ENCODE data around the gene ELL3.
"Not testable (repeated sequence)": the region's sequence is repeated elsewhere in the genome, so short reads cannot be mapped to it uniquely, and the experiment has no call there.

ELL3 gene, protein sequence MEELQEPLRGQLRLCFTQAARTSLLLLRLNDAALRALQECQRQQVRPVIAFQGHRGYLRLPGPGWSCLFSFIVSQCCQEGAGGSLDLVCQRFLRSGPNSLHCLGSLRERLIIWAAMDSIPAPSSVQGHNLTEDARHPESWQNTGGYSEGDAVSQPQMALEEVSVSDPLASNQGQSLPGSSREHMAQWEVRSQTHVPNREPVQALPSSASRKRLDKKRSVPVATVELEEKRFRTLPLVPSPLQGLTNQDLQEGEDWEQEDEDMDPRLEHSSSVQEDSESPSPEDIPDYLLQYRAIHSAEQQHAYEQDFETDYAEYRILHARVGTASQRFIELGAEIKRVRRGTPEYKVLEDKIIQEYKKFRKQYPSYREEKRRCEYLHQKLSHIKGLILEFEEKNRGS

DNA sequence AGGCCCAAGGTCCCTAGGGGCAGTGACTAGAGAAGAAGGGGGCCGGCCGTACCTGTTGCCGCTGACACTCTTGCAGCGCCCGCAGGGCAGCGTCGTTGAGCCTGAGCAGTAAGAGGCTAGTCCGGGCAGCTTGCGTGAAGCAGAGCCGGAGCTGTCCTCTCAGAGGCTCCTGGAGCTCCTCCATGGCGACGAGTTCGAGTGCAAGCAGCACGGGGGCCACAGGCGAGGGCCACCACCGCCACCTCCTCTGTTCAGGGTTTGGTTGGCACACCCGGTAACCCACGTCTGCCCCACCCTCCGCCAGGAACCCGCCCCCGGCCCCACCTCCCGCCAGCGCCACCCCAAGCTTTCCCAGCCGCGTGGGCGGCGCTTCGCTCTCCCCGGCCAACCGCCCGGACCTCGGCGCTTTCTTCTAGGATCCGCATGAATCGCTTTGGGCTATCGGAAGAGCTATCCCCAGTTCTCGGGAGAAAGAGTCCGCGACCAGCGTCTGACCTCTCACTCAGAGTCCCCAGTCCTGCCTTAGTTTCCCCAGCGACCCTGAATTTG is at the start of gene ELL3:
TSS of gene ELL3 (minus strand) at position 249 of the 549 bp plus-strand sequence. CDS start at position 184, 65 bp downstream.
- Histone ChIP-seq H3K36me3 (ENCODE audit: insufficient read depth, low read length) (peaks cover 11% of the 10 kb centered on the region), H3K4me1 (ENCODE audit: insufficient read depth, low read length) (peaks cover 2% of the 10 kb centered on the region; the same call in 1 of the 2 replicates), H3K9ac (ENCODE audit: low read depth, low read length) (peak within 1 kb of the TSS; percentile 73), H3K9me3 (ENCODE audit: control insufficient read depth, insufficient read depth, low read length) (no peaks in the 10 kb centered on the region)

GRCh38 chr15:43826029-43826507 is 49.3 kb upstream of the ELL3 start:
- no peaks in the 10 kb centered on the region; the same call in 1 of the 2 replicates for H3K36me3 ChIP-seq (ENCODE audit: insufficient read depth, low read length)
- no peaks in the 10 kb centered on the region for H3K4me1 ChIP-seq (ENCODE audit: insufficient read depth, low read length)
- no peaks in the 10 kb centered on the region for H3K9me3 ChIP-seq (ENCODE audit: control insufficient read depth, insufficient read depth, low read length)
- H3K9ac ChIP-seq (ENCODE audit: low read depth, low read length) = peak overlapping the region; percentile 49; the same call in 1 of the 2 replicates

- H3K36me3 ChIP-seq (ENCODE audit: insufficient read depth, low read length); H3K9me3 ChIP-seq (ENCODE audit: control insufficient read depth, insufficient read depth, low read length); H3K9ac ChIP-seq (ENCODE audit: low read depth, low read length); H3K4me1 ChIP-seq (ENCODE audit: insufficient read depth, low read length): not testable (repeated sequence)
These were observed 48.5 kb upstream of the ELL3 start for GRCh38 chr15:43825305-43825704.

GRCh38 chr15:43824302-43825246 is 47.8 kb upstream of the ELL3 start, which contains the start of gene MFAP1:
Gene MFAP1 (minus strand): TSS chr15:43824690. CDS start chr15:43824569, 121 bp downstream.
- Histone ChIP-seq H3K9me3 (ENCODE audit: control insufficient read depth, insufficient read depth, low read length) (no peaks in the 10 kb centered on the region), H3K4me1 (ENCODE audit: insufficient read depth, low read length) (no peaks in the 10 kb centered on the region), H3K36me3 (ENCODE audit: insufficient read depth, low read length) (no peaks in the 10 kb centered on the region; the same call in 1 of the 2 replicates)

DNA sequence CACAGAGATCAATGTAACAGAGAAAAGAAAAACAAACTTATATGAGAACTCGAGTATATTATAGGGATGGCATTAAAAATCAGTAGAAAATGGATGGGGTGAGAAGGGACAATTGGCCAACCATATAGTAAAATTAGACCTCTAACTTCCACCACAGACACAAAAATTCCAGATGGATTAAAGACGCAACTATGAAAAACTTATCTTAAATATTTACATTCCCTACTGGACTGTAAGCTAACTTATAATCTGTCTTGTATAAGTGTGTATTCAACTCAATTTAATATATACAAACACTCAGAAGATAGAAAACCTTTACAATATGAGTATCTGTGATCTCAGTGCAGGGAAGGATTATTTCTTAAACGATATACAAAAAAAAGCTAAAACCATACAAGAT is 44.7 kb upstream of the ELL3 start:
- H3K4me1 ChIP-seq (ENCODE audit: insufficient read depth, low read length) = no peaks in the 10 kb centered on the region
- H3K9me3 ChIP-seq (ENCODE audit: control insufficient read depth, insufficient read depth, low read length) = no peaks in the 10 kb centered on the region
- no peaks in the 10 kb centered on the region; the same call in 1 of the 2 replicates for H3K36me3 ChIP-seq (ENCODE audit: insufficient read depth, low read length)
- H3K9ac ChIP-seq (ENCODE audit: low read depth, low read length) = no peak overlapping the region

More at GRCh38 chr15:43824302-43825246, 47.8 kb upstream of the ELL3 start, which contains the start of gene MFAP1:
- H3K9ac ChIP-seq (ENCODE audit: low read depth, low read length) = peak within 1 kb of the TSS; percentile 92

- not testable (repeated sequence) for H3K4me1 ChIP-seq (ENCODE audit: insufficient read depth, low read length); H3K9ac ChIP-seq (ENCODE audit: low read depth, low read length); H3K9me3 ChIP-seq (ENCODE audit: control insufficient read depth, insufficient read depth, low read length)
- peaks cover 13% of the 10 kb centered on the region for H3K36me3 ChIP-seq (ENCODE audit: insufficient read depth, low read length)
These were observed 38.3 kb upstream of the ELL3 start for GRCh38 chr15:43815064-43815463.

GRCh38 chr15:43808960-43809678 is 32.4 kb upstream of the ELL3 start:
- Histone ChIP-seq H3K9me3 (ENCODE audit: control insufficient read depth, insufficient read depth, low read length) (no peaks in the 10 kb centered on the region), H3K9ac (ENCODE audit: low read depth, low read length) (no peak overlapping the region), H3K4me1 (ENCODE audit: insufficient read depth, low read length) (no peaks in the 10 kb centered on the region), H3K36me3 (ENCODE audit: insufficient read depth, low read length) (peaks cover 44% of the 10 kb centered on the region)

GRCh38 chr15:43808435-43808950 is 31.7 kb upstream of the ELL3 start:
- H3K36me3 ChIP-seq (ENCODE audit: insufficient read depth, low read length) = peaks cover 41% of the 10 kb centered on the region
- H3K9ac ChIP-seq (ENCODE audit: low read depth, low read length) = no peak overlapping the region
- no peaks in the 10 kb centered on the region for H3K9me3 ChIP-seq (ENCODE audit: control insufficient read depth, insufficient read depth, low read length)
- no peaks in the 10 kb centered on the region for H3K4me1 ChIP-seq (ENCODE audit: insufficient read depth, low read length)

DNA sequence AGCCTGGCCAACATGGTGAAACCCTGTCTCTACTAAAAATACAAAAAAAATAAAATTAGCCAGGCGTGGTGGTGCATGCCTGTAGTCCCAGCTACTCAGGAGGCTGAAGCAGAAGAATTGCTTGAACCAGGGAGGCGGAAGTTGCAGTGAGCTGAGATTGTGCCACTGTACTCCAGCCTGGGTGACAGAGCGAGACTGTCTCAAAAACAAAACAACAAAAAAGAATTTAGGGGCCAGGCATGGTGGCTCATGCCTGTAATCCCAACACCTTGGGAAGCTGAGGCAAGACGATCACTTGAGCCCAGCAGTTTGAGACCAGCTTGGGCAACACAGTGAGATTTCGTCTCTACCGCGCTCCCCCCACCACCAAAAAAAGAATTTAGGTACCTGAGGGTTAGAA is 25.9 kb upstream of the ELL3 start:
- H3K36me3 ChIP-seq (ENCODE audit: insufficient read depth, low read length) = peaks cover 16% of the 10 kb centered on the region
- not testable (repeated sequence) for H3K9ac ChIP-seq (ENCODE audit: low read depth, low read length); H3K9me3 ChIP-seq (ENCODE audit: control insufficient read depth, insufficient read depth, low read length); H3K4me1 ChIP-seq (ENCODE audit: insufficient read depth, low read length)

DNA sequence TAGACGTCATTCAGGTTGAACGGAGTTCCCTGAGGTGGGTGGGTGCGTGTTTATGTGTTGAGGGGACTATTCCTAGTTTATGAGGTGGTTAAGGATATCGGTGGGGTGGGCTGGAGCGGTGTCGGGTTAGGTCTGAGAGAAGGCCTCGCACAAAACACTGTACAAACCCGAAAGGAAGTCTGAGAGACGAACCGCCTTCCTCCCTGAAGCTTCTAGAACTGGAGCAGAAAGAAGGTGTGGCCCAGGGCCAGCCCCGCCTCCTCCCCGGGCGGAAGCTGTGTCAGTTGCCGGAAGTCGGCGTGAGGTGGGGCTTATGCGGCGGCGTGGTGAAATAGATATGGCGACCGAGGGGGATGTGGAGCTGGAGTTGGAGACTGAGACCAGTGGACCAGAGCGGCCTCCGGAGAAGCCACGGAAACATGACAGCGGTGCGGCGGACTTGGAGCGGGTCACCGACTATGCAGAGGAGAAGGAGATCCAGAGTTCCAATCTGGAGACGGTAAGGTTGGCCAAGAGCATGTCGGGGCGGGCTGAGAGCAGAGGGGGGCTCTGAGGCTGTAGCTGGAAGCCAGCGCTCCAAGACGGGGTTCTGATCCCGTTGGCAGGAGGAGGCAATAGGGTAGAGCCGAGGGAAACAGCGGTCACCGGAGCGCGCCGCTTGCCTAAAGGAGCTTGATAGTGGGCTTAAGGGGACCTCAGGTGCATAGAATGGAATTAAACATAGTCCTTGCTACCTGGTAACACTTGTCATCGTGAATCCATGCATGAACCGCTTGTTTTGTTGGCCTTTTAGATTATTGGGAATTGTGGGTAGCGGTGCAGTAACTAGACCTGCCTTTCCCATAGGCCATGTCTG is 23.7 kb upstream of the ELL3 start, which contains the start of gene HYPK:
TSS of gene HYPK (plus strand) at position 314 of the 856 bp plus-strand sequence. CDS start at position 338, 24 bp downstream.
- Histone ChIP-seq H3K36me3 (ENCODE audit: insufficient read depth, low read length) (peaks cover 9% of the 10 kb centered on the region), H3K9ac (ENCODE audit: low read depth, low read length) (peak within 1 kb of the TSS; percentile 79), H3K4me1 (ENCODE audit: insufficient read depth, low read length) (peaks cover 4% of the 10 kb centered on the region; the same call in 1 of the 2 replicates), H3K9me3 (ENCODE audit: control insufficient read depth, insufficient read depth, low read length) (no peaks in the 10 kb centered on the region)

- Histone ChIP-seq H3K9ac (ENCODE audit: low read depth, low read length) (peak within 1 kb of the TSS; percentile 79), H3K4me1 (ENCODE audit: insufficient read depth, low read length) (peaks cover 10% of the 10 kb centered on the region; the same call in 1 of the 2 replicates), H3K9me3 (ENCODE audit: control insufficient read depth, insufficient read depth, low read length) (no peaks in the 10 kb centered on the region), H3K36me3 (ENCODE audit: insufficient read depth, low read length) (peaks cover 11% of the 10 kb centered on the region)
These were observed 23.1 kb upstream of the ELL3 start, which contains the start of gene SERINC4 for GRCh38 chr15:43799945-43800285. Gene SERINC4 (minus strand): TSS chr15:43800220. CDS start chr15:43799986, 234 bp downstream.

- Histone ChIP-seq H3K9ac (ENCODE audit: low read depth, low read length) (no peak overlapping the region), H3K36me3 (ENCODE audit: insufficient read depth, low read length) (peaks cover 11% of the 10 kb centered on the region), H3K9me3 (ENCODE audit: control insufficient read depth, insufficient read depth, low read length) (no peaks in the 10 kb centered on the region), H3K4me1 (ENCODE audit: insufficient read depth, low read length) (peaks cover 13% of the 10 kb centered on the region; the same call in 1 of the 2 replicates)
These were observed 22.6 kb upstream of the ELL3 start for GRCh38 chr15:43799209-43799944.
